ENCODE measurements around the gene SORCS2.

DNA sequence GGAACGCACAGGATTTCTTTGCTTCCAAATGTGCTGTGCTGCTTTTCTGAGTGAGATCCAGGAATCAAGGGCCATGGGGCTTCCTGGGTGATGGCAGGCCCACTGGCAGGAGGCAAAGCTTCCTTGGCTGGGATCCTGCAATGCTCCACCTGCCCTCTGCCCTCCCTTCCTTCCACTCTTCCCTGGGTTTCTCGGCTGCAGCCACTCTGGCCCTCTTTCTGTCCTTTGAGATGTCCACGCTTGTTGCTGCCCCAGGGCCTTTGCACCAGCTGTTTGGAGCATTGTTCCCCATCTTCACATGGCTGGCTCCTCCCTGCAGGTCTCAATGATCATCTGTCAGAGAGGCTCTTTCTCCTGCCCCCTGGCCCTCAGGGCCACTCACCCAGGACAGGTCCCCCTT, 163.5 kb downstream of the SORCS2 start:
- TF ChIP-seq CTCF (IDR thresholded peaks at IDR 0.05; ENCODE audit: low read depth, low read length, poor library complexity, severe bottlenecking), result no peak
- no peak for TF ChIP-seq EZH2phosphoT487 (IDR thresholded peaks at IDR 0.05; ENCODE audit: borderline replicate concordance, low read length)

Data from DOHH2 (cell line).